CD4-positive, alpha-beta T cell treated with Interleukin-2 at 100 ng/mL for 4 hours (primary cell): Measurements from ENCODE around the gene RBM15.
A peak's percentile ranks its signal among the peaks of the same experiment; 100 is the strongest.

Experiments
- DNase-seq: peaks from one replicate; pipeline ENCODE4 v3.0.0-alpha.2; 2020; ENCODE audit warnings: low spot score

The RBM15 gene

GRCh38 chr1:110321846-110322245 lies 17.3 kb upstream of the RBM15 start:
- no peak for DNase-seq

GRCh38 chr1:110324667-110325066 lies 14.5 kb upstream of the RBM15 start:
- DNase-seq = no peak

- no peak for DNase-seq
These were observed 12.4 kb upstream of the RBM15 start for GRCh38 chr1:110326826-110327225.

- DNase-seq = no peak
These were observed 10.9 kb upstream of the RBM15 start for GRCh38 chr1:110328274-110328673.

- no peak for DNase-seq
These were observed 10.5 kb upstream of the RBM15 start for GRCh38 chr1:110328700-110329099.

GRCh38 chr1:110335265-110335664 lies 3.9 kb upstream of the RBM15 start:
- no peak for DNase-seq

- DNase-seq = no peak
These were observed 2.7 kb upstream of the RBM15 start for GRCh38 chr1:110336300-110337039.

GRCh38 chr1:110337704-110338308 lies 1.4 kb upstream of the RBM15 start:
- DNase-seq = peak; percentile 22

- peak; percentile 92 for DNase-seq
These were observed 780 bp upstream of the RBM15 start for GRCh38 chr1:110338309-110338885.

GRCh38 chr1:110339407-110340206 lies 430 bp downstream of the RBM15 start:
- DNase-seq = peak; percentile 48

GRCh38 chr1:110340207-110340468 lies 961 bp downstream of the RBM15 start:
- DNase-seq = no peak

GRCh38 chr1:110341146-110341871 lies 2.1 kb downstream of the RBM15 start:
- no peak for DNase-seq

GRCh38 chr1:110341872-110342331 lies 2.7 kb downstream of the RBM15 start:
- no peak for DNase-seq

- no peak for DNase-seq
These were observed 4.1 kb downstream of the RBM15 start for GRCh38 chr1:110343249-110343648.

GRCh38 chr1:110344152-110344551 lies 5.0 kb downstream of the RBM15 start:
- no peak for DNase-seq

GRCh38 chr1:110345480-110345879 lies 6.3 kb downstream of the RBM15 start:
- DNase-seq = no peak

GRCh38 chr1:110346690-110347089 lies 7.5 kb downstream of the RBM15 start:
- no peak for DNase-seq

- no peak for DNase-seq
These were observed 8.2 kb downstream of the RBM15 start for GRCh38 chr1:110347182-110347893.

- DNase-seq = no peak
These were observed 8.9 kb downstream of the RBM15 start for GRCh38 chr1:110348050-110348449.

GRCh38 chr1:110348771-110349170 lies 9.6 kb downstream of the RBM15 start:
- DNase-seq = no peak

GRCh38 chr1:110350360-110350759 lies 11.2 kb downstream of the RBM15 start:
- no peak for DNase-seq
